Psoas muscle (tissue), 8 donors: ENCODE results near the gene SLC46A1. TPM values are rescaled to one million over a fixed set of nuclear protein-coding genes. Genes with fewer than 3 reads are reported as not detected.

ENCODE experiments used
- ATAC-seq, 4 donors: fragments of 200-7000 bp; cut with Tn5 transposase; one replicate each; pipeline ENCODE4 v1.9.1; 2020; ENCODE audit warnings: moderate library complexity in 3 of 4, mild to moderate bottlenecking in 2 of 4
- DNase-seq, 2 donors: peaks; one replicate each; pipeline ENCODE4 v3.0.0-alpha.2; 2020
- H3K27ac ChIP-seq: fragments of 200-600 bp; one replicate; pipeline ENCODE4 v1.8.0; 2022
- H3K27me3 ChIP-seq, 3 donors: fragments of 200-600 bp in 1 of 3; one replicate each; pipeline versions ENCODE4 v1.6.1 to v1.8.0; 2013 to 2022; ENCODE audit warnings: low read length in 2 of 3, mild to moderate bottlenecking in 2 of 3, moderate library complexity in 1 of 3; ENCODE audit not compliant: insufficient read depth in 3 of 3
- H3K36me3 ChIP-seq, 2 donors: fragments of 200-600 bp in 1 of 2; one replicate each; pipeline versions ENCODE4 v1.6.1 to v1.8.0; 2013 to 2022; ENCODE audit warnings: low read depth in 1 of 2, mild to moderate bottlenecking in 1 of 2, moderate library complexity in 1 of 2; ENCODE audit not compliant: insufficient read depth in 1 of 2
- H3K4me1 ChIP-seq: fragments of 200-600 bp; one replicate; pipeline ENCODE4 v1.8.0; 2022
- H3K4me3 ChIP-seq: fragments of 200-600 bp; one replicate; pipeline ENCODE4 v1.8.0; 2022; ENCODE audit warnings: mild to moderate bottlenecking
- H3K9me3 ChIP-seq: fragments of 200-600 bp; one replicate; pipeline ENCODE4 v1.8.0; 2022
- CTCF ChIP-seq: fragments of 200-600 bp; IDR thresholded peaks from one replicate; pipeline ENCODE4 v1.8.0; 2022; ENCODE audit warnings: antibody characterized with exemption
- WGBS, 3 donors: extraction: QIAGEN DNeasy Blood & Tissue Kit; methylation state at CpG; one replicate each; pipeline versions ENCODE4 v1.1.6 to v1.1.7; 2013; 5-methylcytosine and 5-hydroxymethylcytosine counted together
- intact Hi-C, 2 donors: fragments of 100-400 bp; cut with DNase I; formaldehyde crosslinking; loops; one replicate each; pipeline versions ENCODE4 v1.11.0 to v1.14.2; 2022
- polyA plus RNA-seq, 3 donors: library from polyadenylated mRNA; stranded (reverse); fragments of 200-250 nt; gene quantifications; one replicate each; pipeline ENCODE4 v1.2.3, GENCODE V29; 2013
- total RNA-seq, 4 donors: library from RNA; stranded (reverse); fragmentation: NEBNext Ultra II Directional in 2 of 4; extraction: Animal tissue kit (Norgen Biotek cat#: 25700) in 2 of 4; gene quantifications; one replicate each; pipeline versions ENCODE4 v1.2.1 to v1.2.4, GENCODE V29; 2021 to 2023
- donor health status: healthy with polysubstance abuse.
- donor health status: DM: no; HTN: no; CAD: no; lungs with moderate emphysema.
- donor health status: Bipolar disorder and iron deficiency.
- donor health status: healthy.
- donor health status: DM: yes; HTN: yes; CAD: no.
- donor health status: DM: no; HTN: no; CAD: no.
- donor health status: DM: no; HTN: no; CAD: no.
- donor health status: DM: yes; HTN: yes; CAD: no.

SLC46A1 gene
- total and polyA plus RNA-seq, 7 donors, result 1.1 to 4.2 (median 2.7) TPM

GRCh38 chr17:28364665-28365363, 41.2 kb downstream of the SLC46A1 start, which contains the start of gene SEBOX:
TSS of gene SEBOX (minus strand) at chr17:28365199. CDS start at chr17:28365151, 48 bp downstream.
- WGBS, 3 donors, result 85 to 86% (median 86%) methylated on average over 12 to 13 of the region's 13 CpGs
- H3K27me3 ChIP-seq, result no peaks in the 10 kb centered on the region

DNA sequence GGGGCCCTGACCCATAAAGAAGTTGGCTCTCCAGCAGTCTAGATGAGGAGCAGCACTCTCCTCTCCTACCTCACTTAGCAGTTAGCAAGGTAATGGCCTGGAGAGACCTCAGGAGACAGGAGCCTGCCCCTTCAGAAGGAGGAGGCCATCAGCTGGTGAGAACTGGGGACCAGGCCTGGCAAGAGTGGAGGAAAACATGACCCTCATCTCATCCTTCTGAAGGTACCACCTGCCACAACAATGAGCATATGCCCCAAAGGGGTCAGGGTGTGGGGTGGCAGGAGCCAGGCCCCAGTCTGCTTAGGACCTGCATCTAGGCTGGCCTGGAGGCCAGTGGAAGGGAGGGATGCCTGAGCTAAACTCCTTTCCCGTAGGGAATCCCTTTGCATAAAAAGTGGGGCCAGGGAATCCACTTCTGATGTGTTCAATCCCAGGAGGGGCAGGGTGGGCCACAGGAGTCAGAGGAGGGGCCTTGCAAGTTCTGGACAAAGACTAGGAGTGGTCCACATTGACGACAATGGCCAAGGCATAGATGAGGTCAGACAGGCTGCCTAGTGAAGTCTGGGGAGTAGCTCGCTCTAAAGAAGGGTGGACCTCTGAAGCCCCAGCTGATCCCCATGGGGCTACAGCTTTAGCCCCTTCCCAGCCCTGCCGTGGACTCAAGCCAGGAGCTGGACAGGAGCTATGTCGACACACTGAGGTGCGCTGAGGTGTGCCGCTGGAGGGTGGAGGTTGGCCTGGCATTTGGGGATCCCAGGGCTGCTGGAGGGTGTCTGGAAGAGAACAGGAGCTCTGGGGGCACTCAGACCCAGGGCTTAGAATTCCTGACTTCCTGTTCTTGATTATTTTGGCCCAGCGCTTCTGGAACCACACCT, 42.0 kb downstream of the SLC46A1 start:
- no peak for TF ChIP-seq CTCF
- no peak overlapping the region for H3K27ac ChIP-seq
- no peak overlapping the region for H3K4me3 ChIP-seq
- intact Hi-C loops, result no loop called here
- no peaks in the 10 kb centered on the region for H3K27me3 ChIP-seq
- WGBS, 3 donors, result 82 to 88% (median 82%) methylated on average over 8 of the region's 8 CpGs
- DNase-seq (no peak), ATAC-seq (no peak)
- H3K9me3 ChIP-seq, result no peaks in the 10 kb centered on the region
- H3K36me3 ChIP-seq, result peaks cover 11 to 68% of the 10 kb centered on the region in 2 donors
- H3K4me1 ChIP-seq, result peaks cover 1% of the 10 kb centered on the region

More at GRCh38 chr17:28364665-28365363, 41.2 kb downstream of the SLC46A1 start, which contains the start of gene SEBOX:
- ATAC-seq (no peak), DNase-seq (no peak)
- H3K27ac ChIP-seq, result no peak within 1 kb of the TSS
- no peaks in the 10 kb centered on the region for H3K9me3 ChIP-seq
- peaks cover 11 to 60% of the 10 kb centered on the region in 2 donors for H3K36me3 ChIP-seq
- intact Hi-C loops, result no loop called here
- no peaks in the 10 kb centered on the region for H3K4me1 ChIP-seq
- no peak within 1 kb of the TSS for H3K4me3 ChIP-seq
- no peak for TF ChIP-seq CTCF

DNA sequence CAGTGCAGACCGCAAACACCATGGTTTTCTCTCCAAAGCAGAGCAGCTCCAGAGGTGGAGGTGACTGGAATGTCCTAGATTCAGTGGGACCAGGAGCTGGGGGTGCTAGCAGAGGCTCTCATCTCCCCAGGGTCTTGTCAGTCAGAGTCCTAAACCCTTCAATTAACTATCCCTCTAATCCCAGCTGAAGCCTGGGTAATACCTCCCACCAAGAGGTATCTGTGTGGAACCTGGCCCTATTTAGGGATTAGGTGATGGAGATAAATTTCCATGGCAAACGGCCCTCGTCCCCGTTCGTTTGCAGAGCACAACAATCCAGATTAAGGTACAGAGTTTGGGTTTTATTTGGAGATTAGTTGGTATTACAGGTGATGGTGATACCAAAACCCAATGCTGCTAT, 42.8 kb downstream of the SLC46A1 start:
- Histone ChIP-seq H3K4me3 (no peak overlapping the region), H3K27me3 (no peaks in the 10 kb centered on the region), H3K4me1 (peaks cover 9% of the 10 kb centered on the region), H3K36me3 (peaks cover 11 to 72% of the 10 kb centered on the region in 2 donors), H3K9me3 (no peaks in the 10 kb centered on the region), H3K27ac (no peak overlapping the region)
- WGBS, 3 donors, result 83 to 88% (median 86%) methylated on average over 5 of the region's 5 CpGs
- intact Hi-C loops, result no loop called here
- TF ChIP-seq CTCF, result no peak
- ATAC-seq (no peak), DNase-seq (no peak)

- Histone ChIP-seq H3K9me3 (no peaks in the 10 kb centered on the region), H3K27me3 (no peaks in the 10 kb centered on the region), H3K27ac (peak overlapping the region; percentile 97), H3K4me3 (peak overlapping the region; percentile 100), H3K36me3 (peaks cover 19 to 71% of the 10 kb centered on the region in 2 donors), H3K4me1 (peaks cover 26% of the 10 kb centered on the region)
- DNase-seq (no peak), ATAC-seq (no peak)
- intact Hi-C loops, result loop anchor here in 1 of 2 donors (2.0 kb wide), 1 partner anchor 21 kb away; no protein-coding TSS in a partner anchor
- no peak for TF ChIP-seq CTCF
- 1 to 4% (median 3%) methylated on average over 4 of the region's 4 CpGs for WGBS, 3 donors
Measured at GRCh38 chr17:28357901-28358197, 48.2 kb downstream of the SLC46A1 start.
